ENCODE data around the gene TRAFD1. TPM values are rescaled to one million over a fixed set of nuclear protein-coding genes. Genes with fewer than 3 reads are reported as not detected.

TRAFD1 gene
- total and polyA plus RNA-seq, 2 of the 8 experiments (the other 6 are each of a cell fraction or from before 2014, with no cell fraction given): 18.1 to 33.1 TPM

DNA sequence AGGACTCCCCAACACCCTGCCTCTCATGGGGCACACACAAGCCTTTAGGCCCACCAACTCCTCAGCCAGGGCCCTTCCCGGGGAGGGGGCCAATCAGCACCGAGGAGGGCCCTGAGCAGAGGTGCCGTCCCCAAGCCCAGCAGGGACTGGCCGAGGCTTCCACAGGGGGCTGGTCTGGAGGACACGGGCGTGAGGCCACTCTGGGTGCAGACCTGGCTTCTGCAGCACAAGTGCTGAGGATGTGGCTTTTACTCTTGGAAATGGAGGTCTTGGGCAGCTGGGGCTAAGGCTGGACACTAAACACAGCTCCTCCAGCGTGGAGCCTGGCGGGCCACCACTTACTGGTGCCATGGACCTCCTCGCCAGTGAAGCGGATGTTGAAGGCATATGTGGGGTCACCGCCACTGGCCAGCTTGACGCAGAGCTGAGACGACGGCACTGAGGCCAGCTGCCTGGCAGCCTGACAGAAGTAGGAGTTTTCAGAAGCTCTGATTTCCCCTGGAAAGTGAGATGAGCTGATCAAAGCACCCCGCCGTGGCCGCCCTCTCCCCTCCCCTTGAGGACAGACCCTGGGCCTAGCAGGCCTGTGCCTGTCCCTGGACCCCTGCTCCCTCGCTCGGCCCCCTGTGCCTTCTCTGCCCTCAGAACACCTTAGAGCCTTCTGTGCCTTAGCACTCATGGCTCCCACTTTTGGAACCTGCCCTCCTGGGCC is 44.0 kb downstream of the TRAFD1 start (continued):
- no peak for TF ChIP-seq RNF2 (IDR thresholded peaks at IDR 0.05; ENCODE audit: borderline replicate concordance, low read depth, low read length, missing control alignments, poor library complexity, severe bottlenecking)
- TF ChIP-seq KDM1A (IDR thresholded peaks at IDR 0.05; ENCODE audit: borderline replicate concordance, low read length): no peak
- TF ChIP-seq, protein P1, sequence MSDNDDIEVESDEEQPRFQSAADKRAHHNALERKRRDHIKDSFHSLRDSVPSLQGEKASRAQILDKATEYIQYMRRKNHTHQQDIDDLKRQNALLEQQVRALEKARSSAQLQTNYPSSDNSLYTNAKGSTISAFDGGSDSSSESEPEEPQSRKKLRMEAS (IDR thresholded peaks at IDR 0.05): no peak
- no peak for TF ChIP-seq SIX5 (IDR thresholded peaks at IDR 0.05; ENCODE audit: low read depth, low read length)
- no peak for TF ChIP-seq SP2 (IDR thresholded peaks at IDR 0.05; ENCODE audit: low read length)
- TF ChIP-seq CHD2 (IDR thresholded peaks at IDR 0.05; ENCODE audit: low read length): no peak
- TF ChIP-seq TEAD4 (IDR thresholded peaks at IDR 0.05; ENCODE audit: low read depth, low read length): no peak
- TF ChIP-seq JUN (IDR thresholded peaks at IDR 0.05; ENCODE audit: low read depth, low read length): no peak
- no peak for TF ChIP-seq ASH2L (IDR thresholded peaks at IDR 0.05; ENCODE audit: low read length)
- TF ChIP-seq HDAC2 (IDR thresholded peaks at IDR 0.05; ENCODE audit: borderline replicate concordance in 1 of 2, low read depth in 2 of 2, low read length in 2 of 2): no peak

Data from H1 (cell line).